K562 (cell line): Measurements from ENCODE around the gene MTHFSD. TPM values are rescaled to one million over a fixed set of nuclear protein-coding genes. Genes with fewer than 3 reads are reported as not detected.

ENCODE experiments used
- ATAC-seq: fragments of 200-7000 bp; cut with Tn5 transposase; 3 replicates; pipeline ENCODE4 v1.9.1; 2020; ENCODE audit warnings: moderate library complexity
- BruUV-seq: library from RNA; stranded (reverse); fragments of 400-500 nt; replicated peaks from 2 replicates; lab custom pipeline; 2021; lab: Mats Ljungman, UMichigan
- CTCF ChIA-PET: fragments of 300-600 bp; formaldehyde crosslinking; extraction: SDS; loops from one replicate; lab custom pipeline; 2021; ENCODE audit warnings: low intra/inter-chr PET ratio; lab: Yijun Ruan, JAX
- POLR2A ChIA-PET: fragments of 300-600, 350-650 bp; sonication (Branson Sonifier 250); formaldehyde crosslinking; extraction: SDS; loops from one replicate; lab custom pipeline; 2021; ENCODE audit warnings: antibody characterized with exemption, inconsistent platforms; lab: Yijun Ruan, JAX
- DNase-seq, 4 experiments: peaks; one replicate each; pipeline versions ENCODE4 v3.0.0 to v3.0.0-alpha.2; 2011 to 2018; ENCODE audit warnings: low spot score in 3 of 4, mixed read lengths in 3 of 4; ENCODE audit errors: extremely low read depth in 1 of 4
- FAIRE-seq: peaks from 2 replicates; lab custom pipeline; 2011; peaks lifted over from hg19 to GRCh38; lab: Jason Lieb, UNC
- H2AFZ ChIP-seq: 2 replicates; pipeline ENCODE4 v1.6.0; 2011; ENCODE audit warnings: low read depth, low read length, control low read depth, inconsistent platforms
- H3K27ac ChIP-seq: fragments of 200-600 bp; 3 replicates; pipeline ENCODE4 v1.8.0; 2011; ENCODE audit warnings: low read depth, mild to moderate bottlenecking, control low read depth, inconsistent platforms, low read length, moderate library complexity, mixed read lengths; ENCODE audit errors: extremely low read depth
- H3K27me3 ChIP-seq, 2 experiments: fragments of 300-600 bp in 1 of 2; 2 replicates in 1 of 2; 3 replicates in 1 of 2; pipeline versions ENCODE4 v1.6.0 to v1.8.0; 2011; ENCODE audit warnings: inconsistent platforms in 2 of 2, low read length in 2 of 2, mild to moderate bottlenecking in 1 of 2, mixed read lengths in 1 of 2, moderate library complexity in 1 of 2; ENCODE audit not compliant: control insufficient read depth in 2 of 2, insufficient read depth in 2 of 2
- H3K36me3 ChIP-seq: fragments of 300-600 bp; 3 replicates; pipeline ENCODE4 v1.8.0; 2011; ENCODE audit warnings: mild to moderate bottlenecking, low read length, inconsistent platforms; ENCODE audit not compliant: control insufficient read depth, insufficient read depth
- H3K4me1 ChIP-seq, 2 experiments: fragments of 200-600 bp in 1 of 2; replicated peaks in 1 of 2; 2 replicates in 1 of 2; 3 replicates in 1 of 2; pipeline versions ENCODE4 v1.5.1 to v1.8.0; 2011; ENCODE audit warnings: inconsistent platforms in 2 of 2, low read length in 2 of 2, mild to moderate bottlenecking in 1 of 2, mixed read lengths in 1 of 2, moderate library complexity in 1 of 2; ENCODE audit not compliant: control insufficient read depth in 2 of 2, insufficient read depth in 2 of 2
- H3K4me2 ChIP-seq: 2 replicates; pipeline ENCODE4 v1.6.1; 2011; ENCODE audit warnings: low read length, control low read depth, inconsistent platforms, mixed read lengths; ENCODE audit not compliant: insufficient read depth
- H3K4me3 ChIP-seq: fragments of 200-600 bp; sonication (generic), shearing (Covaris generic); 2 replicates; pipeline ENCODE4 v1.5.1; 2016; ENCODE audit warnings: control low read depth, inconsistent platforms
- H3K79me2 ChIP-seq: fragments of 200-600 bp; 3 replicates; pipeline ENCODE4 v1.8.0; 2011; ENCODE audit warnings: low read length, inconsistent platforms; ENCODE audit not compliant: control insufficient read depth, insufficient read depth
- H3K9ac ChIP-seq, 2 experiments: 2 replicates each; pipeline versions ENCODE4 v1.6.0 to v1.6.1; 2011; ENCODE audit warnings: low read depth in 2 of 2, low read length in 2 of 2, control low read depth in 1 of 2, inconsistent platforms in 1 of 2, mild to moderate bottlenecking in 1 of 2, mixed read lengths in 1 of 2; ENCODE audit not compliant: insufficient read depth in 1 of 2
- H3K9me1 ChIP-seq: one replicate; pipeline ENCODE4 v1.6.0; 2011; ENCODE audit warnings: inconsistent platforms, mild to moderate bottlenecking, low read length, moderate library complexity; ENCODE audit not compliant: control insufficient read depth, insufficient read depth
- H3K9me3 ChIP-seq: replicated peaks from 2 replicates; pipeline ENCODE4 v1.5.1; 2011; ENCODE audit warnings: low read depth, low read length, inconsistent platforms; ENCODE audit not compliant: control insufficient read depth, insufficient read depth
- H4K20me1 ChIP-seq: replicated peaks from 2 replicates; pipeline ENCODE4 v1.6.1; 2011; ENCODE audit warnings: low read length, inconsistent platforms, mixed read lengths; ENCODE audit not compliant: control insufficient read depth, insufficient read depth
- BACH1 ChIP-seq: fragments of 200-800 bp; sonication (Bioruptor generic); IDR thresholded peaks from 2 replicates; pipeline ENCODE4 v1.6.1; 2016; ENCODE audit warnings: missing genetic modification characterization, missing compliant biosample characterization
- C11orf30 ChIP-seq: fragments of 450-650 bp; IDR thresholded peaks from 2 replicates; pipeline ENCODE4 v1.6.1; 2016; ENCODE audit warnings: low read depth, mild to moderate bottlenecking
- CGGBP1 ChIP-seq: fragments of 250-450 bp; sonication (Bioruptor Pico); IDR thresholded peaks from 2 replicates; pipeline ENCODE4 v1.9.0; 2021; ENCODE audit warnings: mild to moderate bottlenecking
- HBP1 ChIP-seq: fragments of 450-650 bp; formaldehyde crosslinking; IDR thresholded peaks from 2 replicates; pipeline ENCODE4 v1.4.0; 2022; ENCODE audit warnings: missing genetic modification characterization
- HES1 ChIP-seq: fragments of 450-650 bp; IDR thresholded peaks from 2 replicates; pipeline ENCODE4 v1.6.1; 2016; ENCODE audit warnings: low read depth, mild to moderate bottlenecking, moderate library complexity
- SP1 ChIP-seq: sonication (generic); formaldehyde crosslinking; IDR thresholded peaks from 2 replicates; pipeline ENCODE4 v1.8.1; 2022; ENCODE audit warnings: mild to moderate bottlenecking, missing genetic modification reagents
- ZNF253 ChIP-seq: fragments of 250-450 bp; sonication (Bioruptor Pico); conservative IDR thresholded peaks from 2 replicates; pipeline ENCODE4 v1.6.1; 2021; ENCODE audit warnings: mild to moderate bottlenecking
- ZNF445 ChIP-seq: fragments of 250-450 bp; sonication (Bioruptor Pico); IDR thresholded peaks from 2 replicates; pipeline ENCODE4 v1.4.0; 2020; ENCODE audit warnings: low read depth, mild to moderate bottlenecking, moderate library complexity
- WGBS: fragments of 100-300 bp; shearing (Covaris generic); methylation state at CpG from one replicate; pipeline ENCODE4 v1.1.6; 2016; ENCODE audit warnings: low coverage, mixed read lengths; ENCODE audit not compliant: insufficient coverage; ENCODE audit errors: missing lambda C conversion rate; 5-methylcytosine and 5-hydroxymethylcytosine counted together
- in situ Hi-C: fragments of 300-500 bp; cut with MboI; formaldehyde crosslinking; loops from 4 replicates; pipeline ENCODE4 v1.15.0; 2018; ENCODE audit warnings: inconsistent platforms, mixed read lengths
- intact Hi-C: fragments of 100-400 bp; cut with micrococcal nuclease; formaldehyde crosslinking; loops from 2 replicates; pipeline ENCODE4 v1.14.2; 2022
- polyA plus RNA-seq, 8 experiments: library from polyadenylated mRNA; depleted of rRNA in 4 of 8; stranded (reverse) in 5 of 8; unstranded in 3 of 8; fragments of >200 nt; fragmentation: Nextera tagmentation in 2 of 8; fragmentation: Illumina TruSeq in 1 of 8; extraction: Ambion mirVana in 2 of 8; extraction: Trizol in 1 of 8; gene quantifications; 2 replicates each; pipeline versions ENCODE4 v1.2.1 to v1.2.3, GENCODE V29; 2011 to 2014; ENCODE audit warnings: inconsistent platforms in 1 of 8, missing spikeins in 1 of 8
- total RNA-seq, 7 experiments: library from RNA; depleted of rRNA in 6 of 7; stranded (reverse); fragments of >200 nt in 6 of 7; fragmentation: Illumina TruSeq in 2 of 7; extraction: Trizol in 2 of 7; gene quantifications; 2 replicates each; pipeline versions ENCODE4 v1.2.1 to v1.2.3, GENCODE V29; 2011 to 2021; ENCODE audit warnings: low replicate concordance in 1 of 7

The MTHFSD gene
- total and polyA plus RNA-seq, 9 of the 15 experiments (the other 6 are each of a cell fraction or from before 2014, with no cell fraction given), result 3.2 to 20.2 (median 12.0) TPM

- no peak overlapping the region for H3K27ac ChIP-seq
- in situ Hi-C loops, result no loop called here
- no peak for ATAC-seq
- no peak for DNase-seq
- no TSS peak for BruUV-seq
- H3K9ac ChIP-seq, result no peak overlapping the region
- H3K79me2 ChIP-seq, result no peaks in the 10 kb centered on the region
- H3K9me3 ChIP-seq, result no peaks in the 10 kb centered on the region
- peaks cover 34% of the 10 kb centered on the region; the same call in 2 of the 3 replicates for H3K36me3 ChIP-seq
- H2AFZ ChIP-seq, result no peak overlapping the region
- H3K4me1 ChIP-seq, result no peaks in the 10 kb centered on the region
- no peaks in the 10 kb centered on the region for H4K20me1 ChIP-seq
- ChIA-PET POLR2A (interaction anchor here (0.5 to 1.1 kb wide), 2 partner anchors 8 to 291 kb away, joined by 3 to 4 read pairs; no protein-coding TSS in a partner anchor), CTCF (no interaction called here)
- FAIRE-seq, result no peak
- H3K9me1 ChIP-seq, result peaks cover 3% of the 10 kb centered on the region
- intact Hi-C loops, result no loop called here
- H3K4me3 ChIP-seq, result no peak overlapping the region
- 97% methylated on average over 15 of the region's 17 CpGs for WGBS
- TF ChIP-seq ZNF445 (CRISPR knock-in tag), result no peak
- no peak for TF ChIP-seq HBP1 (CRISPR knock-in tag)
- no peak for TF ChIP-seq ZNF253 (CRISPR knock-in tag)
- TF ChIP-seq HES1, result no peak
- TF ChIP-seq BACH1 (tag), result no peak
- no peak for TF ChIP-seq SP1
- TF ChIP-seq C11orf30, result no peak
- no peak for TF ChIP-seq CGGBP1 (CRISPR knock-in tag)
- no peaks in the 10 kb centered on the region for H3K27me3 ChIP-seq
- H3K4me2 ChIP-seq, result no peak overlapping the region
These were observed 18.4 kb downstream of the MTHFSD start for GRCh38 chr16:86536621-86537020.
